Prostate gland (tissue), 2 donors: ENCODE data around the gene PIK3CD. TPM values are rescaled to one million over a fixed set of nuclear protein-coding genes. Genes with fewer than 3 reads are reported as not detected.

Source experiments
- DNase-seq: peaks from one replicate; pipeline ENCODE4 v3.0.0-alpha.2; 2019; ENCODE audit warnings: low spot score
- H3K27ac ChIP-seq, 2 donors: fragments of 200-600 bp; sonication (generic); 2 replicates each; pipeline ENCODE4 v1.5.1; 2017 to 2019
- H3K27me3 ChIP-seq: fragments of 200-600 bp; sonication (generic); replicated peaks from 2 replicates; pipeline ENCODE4 v1.5.1; 2019; ENCODE audit not compliant: insufficient read depth
- H3K36me3 ChIP-seq, 2 donors: fragments of 200-600 bp; sonication (generic); 1 replicate in 1 of 2; 2 replicates in 1 of 2; pipeline versions ENCODE4 v1.5.1 to v1.8.1; 2017 to 2019
- H3K4me1 ChIP-seq: fragments of 200-600 bp; sonication (generic); replicated peaks from 2 replicates; pipeline ENCODE4 v1.5.1; 2019
- H3K4me3 ChIP-seq, 2 donors: fragments of 200-600 bp; sonication (generic); 2 replicates each; pipeline ENCODE4 v1.5.1; 2017 to 2019
- H3K9me3 ChIP-seq: fragments of 200-600 bp; sonication (generic); 2 replicates; pipeline ENCODE4 v1.5.1; 2017
- CTCF ChIP-seq, 4 experiments: fragments of 200-600 bp in 2 of 4; fragments of 450-650 bp in 2 of 4; sonication (generic) in 2 of 4; IDR thresholded peaks; 1 replicate in 3 of 4; 2 replicates in 1 of 4; pipeline ENCODE4 v1.5.1; 2016 to 2019; ENCODE audit warnings: antibody characterized with exemption in 4 of 4, mild to moderate bottlenecking in 2 of 4, moderate library complexity in 2 of 4
- POLR2A ChIP-seq: fragments of 450-650 bp; IDR thresholded peaks from one replicate; pipeline ENCODE4 v1.6.1; 2016; ENCODE audit warnings: antibody characterized with exemption, mild to moderate bottlenecking
- POLR2AphosphoS5 ChIP-seq: sonication (generic); formaldehyde crosslinking; IDR thresholded peaks from one replicate; pipeline ENCODE4 v1.6.1; 2017; ENCODE audit warnings: antibody characterized with exemption
- WGBS: methylation state at CpG from one replicate; pipeline ENCODE4 v1.1.5; 2018; 5-methylcytosine and 5-hydroxymethylcytosine counted together
- intact Hi-C: fragments of 100-400 bp; cut with DNase I; formaldehyde crosslinking; loops from one replicate; pipeline ENCODE4 v1.14.2; 2022
- total RNA-seq, 2 donors: library from RNA; depleted of rRNA; stranded (reverse); fragments of >200 nt; gene quantifications; one replicate each; pipeline ENCODE4 v1.1.0, GENCODE V29; 2016

Gene PIK3CD
- total RNA-seq, 2 donors from 2014 or later, result 5.3 to 12.9 TPM

- H3K4me3 ChIP-seq, result no peak overlapping the region
- H3K9me3 ChIP-seq, result no peaks in the 10 kb centered on the region
- H3K27me3 ChIP-seq, result no peaks in the 10 kb centered on the region
- no peaks in the 10 kb centered on the region for H3K4me1 ChIP-seq
- TF ChIP-seq POLR2AphosphoS5, result no peak
- TF ChIP-seq POLR2A, result no peak
- no peak for TF ChIP-seq CTCF (IDR thresholded peaks at IDR 0.05)
- intact Hi-C loops, result no loop called here
- 96% methylated on average over 16 of the region's 24 CpGs for WGBS
- no peak for DNase-seq
- peaks cover 0 to 4% of the 10 kb centered on the region in 2 donors for H3K36me3 ChIP-seq
- H3K27ac ChIP-seq, result no peak overlapping the region
Measured at GRCh38 chr1:9767964-9768668, 116.6 kb downstream of the PIK3CD start.

- Histone ChIP-seq H3K27ac (no peak overlapping the region), H3K4me3 (no peak overlapping the region), H3K36me3 (peaks cover 0 to 4% of the 10 kb centered on the region in 2 donors), H3K4me1 (no peaks in the 10 kb centered on the region), H3K27me3 (no peaks in the 10 kb centered on the region), H3K9me3 (no peaks in the 10 kb centered on the region)
- DNase-seq, result no peak
- TF ChIP-seq CTCF (IDR thresholded peaks at IDR 0.05) (no peak), POLR2AphosphoS5 (no peak), POLR2A (no peak)
- intact Hi-C loops, result no loop called here
- WGBS, result 87% methylated on average over 3 of the region's 3 CpGs
Measured at GRCh38 chr1:9768983-9769382, 117.5 kb downstream of the PIK3CD start.

- no peaks in the 10 kb centered on the region for H3K27me3 ChIP-seq
- H3K27ac ChIP-seq, result no peak overlapping the region
- intact Hi-C loops, result no loop called here
- 67% methylated on average over 10 of the region's 10 CpGs for WGBS
- DNase-seq, result no peak
- TF ChIP-seq CTCF (IDR thresholded peaks at IDR 0.05) (no peak), POLR2A (no peak)
- H3K4me1 ChIP-seq, result no peaks in the 10 kb centered on the region
- no peaks in the 10 kb centered on the region for H3K9me3 ChIP-seq
- H3K4me3 ChIP-seq, result no peak overlapping the region
- H3K36me3 ChIP-seq, result peaks cover 0 to 4% of the 10 kb centered on the region in 2 donors
Measured at GRCh38 chr1:9770298-9770697, 118.8 kb downstream of the PIK3CD start.

- no peak for DNase-seq
- Histone ChIP-seq H3K27ac (no peak overlapping the region), H3K4me1 (no peaks in the 10 kb centered on the region), H3K27me3 (no peaks in the 10 kb centered on the region), H3K4me3 (no peak overlapping the region), H3K36me3 (peaks cover 0 to 4% of the 10 kb centered on the region in 2 donors), H3K9me3 (no peaks in the 10 kb centered on the region)
- intact Hi-C loops, result no loop called here
- no peak for TF ChIP-seq POLR2A
- no peak for TF ChIP-seq POLR2AphosphoS5
- TF ChIP-seq CTCF (IDR thresholded peaks at IDR 0.05), result no peak
- WGBS, result 92% methylated on average over 20 of the region's 20 CpGs
Measured at GRCh38 chr1:9774712-9775679, 123.5 kb downstream of the PIK3CD start.
